GM19438 (cell line): ENCODE measurements around the gene TPM4.

Source experiments
- ATAC-seq: cut with Tn5 transposase; IDR thresholded peaks from one replicate; pipeline ENCODE4 v1.9.1; 2021; ENCODE audit warnings: low read depth; ENCODE audit not compliant: unreplicated experiment

The TPM4 gene

DNA sequence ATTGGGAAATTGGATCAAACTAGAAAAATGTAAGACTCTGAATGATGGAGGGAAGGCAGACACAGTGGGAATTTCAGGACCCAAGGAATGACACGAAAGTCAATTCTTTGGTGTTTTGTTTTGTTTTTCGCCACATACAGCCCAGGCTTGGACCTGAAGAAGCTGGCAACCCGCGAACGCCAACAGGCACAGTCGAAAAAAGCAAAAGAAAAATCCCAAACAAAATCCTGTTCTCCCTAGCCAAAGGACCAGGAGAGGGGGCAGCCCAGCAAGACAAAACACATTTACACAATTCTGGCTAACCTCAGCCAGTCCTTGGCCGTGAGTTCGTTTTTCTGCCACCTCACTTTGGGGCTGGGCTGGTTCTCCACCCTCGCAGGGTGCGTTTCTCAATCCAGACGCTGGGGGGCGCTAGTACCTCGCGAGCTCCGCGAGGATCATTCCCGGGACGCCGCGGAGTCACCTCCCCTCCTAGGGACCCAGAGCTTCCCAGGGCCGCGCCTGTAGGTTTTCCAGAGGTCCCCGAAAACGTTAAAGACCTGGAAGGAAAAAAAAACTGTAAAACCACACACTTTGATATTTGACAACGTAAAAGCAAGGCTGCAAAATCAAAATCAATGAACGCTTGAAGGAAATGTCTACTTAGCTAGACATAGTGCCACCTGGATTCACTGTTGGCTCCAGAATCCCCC is 34.9 kb upstream of the TPM4 start:
- no peak for ATAC-seq

DNA sequence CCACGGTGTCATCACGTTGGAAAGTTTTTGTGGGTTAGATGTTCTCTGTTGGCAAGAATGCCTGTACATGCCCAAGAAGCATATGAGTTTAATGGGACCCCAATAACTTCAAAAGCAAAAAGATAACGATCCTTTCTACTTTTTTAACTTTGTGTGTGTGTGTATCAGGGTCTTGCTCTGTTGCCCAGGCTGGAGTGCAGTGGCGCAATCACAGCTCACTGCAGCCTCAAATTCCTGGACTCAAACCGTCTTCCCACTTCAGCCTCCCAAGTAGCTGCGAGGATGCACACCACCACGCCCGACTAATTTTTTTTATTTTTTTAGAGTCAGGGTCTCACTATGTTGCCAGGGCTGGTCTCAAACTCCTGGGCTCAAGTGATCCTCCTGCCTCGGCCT is 34.3 kb upstream of the TPM4 start:
- ATAC-seq = no peak

GRCh38 chr19:16042533-16043085 is 33.7 kb upstream of the TPM4 start:
- ATAC-seq = no peak

GRCh38 chr19:16043156-16043757 is 33.0 kb upstream of the TPM4 start:
- no peak for ATAC-seq

- ATAC-seq = no peak
Measured at GRCh38 chr19:16044746-16045145, 31.5 kb upstream of the TPM4 start.

GRCh38 chr19:16045171-16045570 is 31.1 kb upstream of the TPM4 start:
- ATAC-seq = no peak

- ATAC-seq = no peak
Measured at GRCh38 chr19:16045893-16046292, 30.4 kb upstream of the TPM4 start.

GRCh38 chr19:16048583-16048982 is 27.7 kb upstream of the TPM4 start:
- ATAC-seq = no peak

DNA sequence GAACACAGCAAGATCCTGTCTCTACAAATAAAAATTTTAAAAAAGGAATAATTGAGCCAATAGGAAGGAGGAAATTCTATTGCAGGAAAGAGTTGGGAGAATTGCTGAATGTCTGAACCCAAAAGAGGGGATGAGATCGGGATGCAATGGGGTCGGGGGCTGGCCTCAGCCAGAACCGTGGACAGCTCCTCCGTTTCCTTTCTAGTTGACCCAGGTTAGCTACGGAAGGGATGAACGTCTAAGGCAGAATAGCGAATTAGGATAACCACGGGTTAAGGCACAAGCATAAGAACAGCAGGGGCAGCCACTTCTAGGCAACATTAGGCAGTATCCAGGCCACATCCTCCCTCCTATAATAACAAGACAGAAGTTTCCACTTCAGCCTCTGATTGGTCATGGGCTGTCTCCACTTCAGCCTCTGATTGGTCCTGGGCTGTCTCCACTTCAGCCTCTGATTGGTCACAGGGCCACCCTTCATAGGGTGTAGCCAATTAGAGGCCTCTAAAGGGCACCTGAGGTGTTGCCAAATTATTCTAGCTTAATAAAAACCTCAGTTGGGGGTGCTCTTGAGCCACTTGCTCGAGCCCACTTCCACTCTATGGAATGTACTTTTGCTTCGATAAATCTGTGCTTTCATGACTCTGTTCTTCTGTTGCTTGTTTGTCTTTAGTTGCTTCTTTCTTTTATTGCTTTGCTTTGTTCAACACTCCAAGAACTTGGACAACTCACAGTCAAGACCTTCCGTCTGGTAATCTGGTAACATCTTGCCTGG is 24.9 kb upstream of the TPM4 start:
- ATAC-seq = no peak

DNA sequence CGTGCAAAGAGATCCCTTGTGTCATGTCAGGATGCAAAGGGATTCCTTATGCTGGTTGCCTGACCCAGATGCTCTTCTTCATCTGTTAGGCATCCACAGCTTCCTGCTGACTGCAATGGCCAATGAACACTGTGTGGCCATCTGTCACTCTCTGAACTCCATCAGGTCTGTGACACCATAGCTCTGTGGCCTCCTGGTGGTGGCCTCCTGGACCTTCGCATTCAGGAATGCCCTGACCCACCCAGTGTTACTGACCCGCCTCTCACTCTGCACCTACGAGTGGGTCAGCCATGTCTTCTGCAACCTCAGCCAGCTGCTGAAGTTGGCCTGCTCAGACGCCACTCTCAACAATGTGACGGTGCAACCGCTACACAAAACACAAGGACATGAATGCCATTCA is 23.9 kb upstream of the TPM4 start:
- no peak for ATAC-seq

GRCh38 chr19:16057062-16057461 is 19.2 kb upstream of the TPM4 start:
- no peak for ATAC-seq

- no peak for ATAC-seq
Measured at GRCh38 chr19:16060294-16060693, 16.0 kb upstream of the TPM4 start.

- ATAC-seq = no peak
Measured at GRCh38 chr19:16061943-16062342, 14.4 kb upstream of the TPM4 start.

- no peak for ATAC-seq
Measured at GRCh38 chr19:16062789-16063188, 13.5 kb upstream of the TPM4 start.

- no peak for ATAC-seq
Measured at GRCh38 chr19:16064209-16064889, 11.9 kb upstream of the TPM4 start.

- no peak for ATAC-seq
Measured at GRCh38 chr19:16066611-16067104, 9.6 kb upstream of the TPM4 start.

DNA sequence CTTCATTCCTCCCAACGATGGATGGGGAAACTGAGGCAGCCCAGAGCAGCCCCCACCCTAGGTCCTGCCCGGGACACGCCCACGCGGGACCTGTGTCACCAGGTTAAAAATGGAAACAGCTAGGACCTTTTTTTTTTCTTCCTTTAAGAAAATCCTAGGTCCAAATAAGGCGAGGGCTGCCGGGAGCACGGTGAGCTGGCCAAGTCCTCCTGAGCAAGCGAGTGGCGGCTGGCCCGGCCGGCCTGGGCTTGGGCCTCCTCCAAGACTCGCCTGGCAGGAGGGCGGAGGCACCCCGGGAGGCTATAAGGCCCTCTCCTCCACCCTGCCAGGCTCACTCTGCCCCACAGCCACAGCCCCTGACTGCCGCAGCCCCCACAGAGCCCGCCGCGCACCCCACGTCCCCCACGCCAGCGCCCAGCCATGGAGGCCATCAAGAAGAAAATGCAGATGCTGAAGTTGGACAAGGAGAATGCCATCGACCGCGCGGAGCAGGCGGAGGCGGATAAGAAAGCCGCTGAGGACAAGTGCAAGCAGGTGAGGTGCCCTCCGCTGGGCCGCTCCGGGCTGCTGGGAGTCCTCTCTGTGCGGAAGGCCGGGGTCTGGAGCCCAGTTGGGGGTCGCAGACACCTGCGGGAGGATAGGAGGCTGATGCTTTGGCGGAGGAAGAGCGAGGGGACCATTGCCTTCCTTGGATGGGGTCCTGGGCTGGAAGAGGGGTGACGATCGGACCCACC is 8.9 kb upstream of the TPM4 start:
- ATAC-seq = no peak

GRCh38 chr19:16068696-16069259 is 7.5 kb upstream of the TPM4 start:
- ATAC-seq = no peak

- no peak for ATAC-seq
Measured at GRCh38 chr19:16069813-16070365, 6.4 kb upstream of the TPM4 start.
